ENCODE measurements around the gene RBP2.

Gene RBP2

DNA sequence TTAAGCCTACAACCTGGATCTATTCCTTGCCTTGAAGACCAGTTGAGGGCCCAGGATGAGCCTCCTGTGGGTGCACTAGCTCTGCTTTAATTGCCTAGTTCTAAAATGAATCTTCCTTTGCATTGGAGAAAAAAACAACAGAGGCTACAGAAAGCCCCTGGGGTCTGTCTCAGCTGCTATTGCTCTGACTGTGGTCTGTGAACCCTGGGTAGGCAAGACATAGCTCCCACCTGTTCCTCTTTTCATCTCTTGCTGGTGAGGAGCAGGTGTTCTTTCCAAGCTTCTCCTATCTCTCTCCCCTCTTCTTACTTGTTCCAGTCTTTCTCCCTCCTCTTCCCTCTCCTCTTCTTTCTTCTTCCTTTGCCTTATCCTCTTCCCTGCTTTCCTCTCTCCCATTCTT lies 28.8 kb downstream of the RBP2 start:
- DNase-seq = no peak
- no peak overlapping the region for H4K91ac ChIP-seq (ENCODE audit: low read depth, low read length)
- no peak overlapping the region for H3K14ac ChIP-seq (ENCODE audit: low read length)
- no peaks in the 10 kb centered on the region for H3K27me3 ChIP-seq (ENCODE audit: insufficient read depth, low read length)
- no peak overlapping the region for H2BK12ac ChIP-seq (ENCODE audit: low read length)
- no peak overlapping the region for H4K12ac ChIP-seq (ENCODE audit: low read depth, low read length)
- no peak overlapping the region for H3K4me2 ChIP-seq (ENCODE audit: low read length)
- H3K27ac ChIP-seq (ENCODE audit: low read depth, low read length) = no peak overlapping the region
- no peak overlapping the region for H2BK120ac ChIP-seq (ENCODE audit: insufficient read depth, low read length, poor library complexity)
- no peaks in the 10 kb centered on the region for H3K79me1 ChIP-seq (ENCODE audit: low read length)
- no peak overlapping the region for H3K23ac ChIP-seq (ENCODE audit: low read length)
- no peaks in the 10 kb centered on the region for H3K36me3 ChIP-seq (ENCODE audit: control insufficient read depth in 1 of 2, insufficient read depth in 2 of 2, low read length in 2 of 2)
- no peak overlapping the region for H2AK5ac ChIP-seq (ENCODE audit: low read length)
- no peak overlapping the region for H3K18ac ChIP-seq (ENCODE audit: low read length)
- no peaks in the 10 kb centered on the region for H3K9me3 ChIP-seq (ENCODE audit: insufficient read depth, low read depth, low read length)
- no peak overlapping the region for H2AFZ ChIP-seq (ENCODE audit: insufficient read depth, low read length, poor library complexity)
- H3K4me3 ChIP-seq (ENCODE audit: low read depth, low read length) = no peak overlapping the region
- no peak overlapping the region for H4K8ac ChIP-seq (ENCODE audit: low read depth, low read length)
- no peak overlapping the region for H3K9ac ChIP-seq (ENCODE audit: low read length)
- no peak overlapping the region for H2BK5ac ChIP-seq (ENCODE audit: low read depth, low read length, poor library complexity)
- no peaks in the 10 kb centered on the region for H3K79me2 ChIP-seq (ENCODE audit: control insufficient read depth, insufficient read depth, low read length, poor library complexity)
- H3K4ac ChIP-seq (ENCODE audit: low read depth, low read length) = no peak overlapping the region
- no peaks in the 10 kb centered on the region for H3K4me1 ChIP-seq (ENCODE audit: control insufficient read depth in 1 of 2, insufficient read depth in 2 of 2, low read length in 2 of 2)

DNA sequence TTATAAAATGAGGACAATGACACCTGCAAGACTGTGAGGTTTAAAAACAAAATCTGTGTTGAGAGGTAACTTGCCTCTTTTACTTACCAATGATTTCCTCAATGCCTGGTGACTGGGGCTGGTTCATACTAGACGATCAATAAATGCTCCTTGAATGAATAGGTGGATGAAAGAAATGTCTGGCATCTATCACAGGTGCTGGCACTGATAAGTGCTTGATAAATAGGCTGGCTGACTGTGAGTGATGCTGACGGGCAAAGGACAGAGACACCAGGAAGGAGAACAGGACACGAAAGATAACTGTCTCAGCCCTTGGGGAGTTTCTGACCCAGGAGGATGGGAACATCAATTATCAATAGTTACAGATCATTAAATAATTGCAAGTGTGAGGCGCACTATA lies 31.9 kb downstream of the RBP2 start:
- H3K27me3 ChIP-seq (ENCODE audit: insufficient read depth, low read length) = no peaks in the 10 kb centered on the region
- no peaks in the 10 kb centered on the region for H3K79me1 ChIP-seq (ENCODE audit: low read length)
- H3K4me2 ChIP-seq (ENCODE audit: low read length) = no peak overlapping the region
- no peak overlapping the region for H2BK5ac ChIP-seq (ENCODE audit: low read depth, low read length, poor library complexity)
- H3K4me3 ChIP-seq (ENCODE audit: low read depth, low read length) = no peak overlapping the region
- H3K18ac ChIP-seq (ENCODE audit: low read length) = no peak overlapping the region
- no peak overlapping the region for H2BK12ac ChIP-seq (ENCODE audit: low read length)
- no peaks in the 10 kb centered on the region for H3K4me1 ChIP-seq (ENCODE audit: control insufficient read depth in 1 of 2, insufficient read depth in 2 of 2, low read length in 2 of 2)
- no peak overlapping the region for H3K4ac ChIP-seq (ENCODE audit: low read depth, low read length)
- no peak overlapping the region for H4K12ac ChIP-seq (ENCODE audit: low read depth, low read length)
- H4K8ac ChIP-seq (ENCODE audit: low read depth, low read length) = no peak overlapping the region
- H3K79me2 ChIP-seq (ENCODE audit: control insufficient read depth, insufficient read depth, low read length, poor library complexity) = no peaks in the 10 kb centered on the region
- H4K91ac ChIP-seq (ENCODE audit: low read depth, low read length) = no peak overlapping the region
- no peak for DNase-seq
- no peak overlapping the region for H2AK5ac ChIP-seq (ENCODE audit: low read length)
- no peak overlapping the region for H2BK120ac ChIP-seq (ENCODE audit: insufficient read depth, low read length, poor library complexity)
- H3K14ac ChIP-seq (ENCODE audit: low read length) = no peak overlapping the region
- no peak overlapping the region for H3K27ac ChIP-seq (ENCODE audit: low read depth, low read length)
- no peaks in the 10 kb centered on the region for H3K36me3 ChIP-seq (ENCODE audit: control insufficient read depth in 1 of 2, insufficient read depth in 2 of 2, low read length in 2 of 2)
- H3K9me3 ChIP-seq (ENCODE audit: insufficient read depth, low read depth, low read length) = no peaks in the 10 kb centered on the region
- no peak overlapping the region for H3K9ac ChIP-seq (ENCODE audit: low read length)
- no peak overlapping the region for H3K23ac ChIP-seq (ENCODE audit: low read length)
- no peak overlapping the region for H2AFZ ChIP-seq (ENCODE audit: insufficient read depth, low read length, poor library complexity)
- no CpG with 5 or more reads among the region's 4 CpGs for WGBS (ENCODE audit: extremely low coverage, insufficient coverage, insufficient read length)

DNA sequence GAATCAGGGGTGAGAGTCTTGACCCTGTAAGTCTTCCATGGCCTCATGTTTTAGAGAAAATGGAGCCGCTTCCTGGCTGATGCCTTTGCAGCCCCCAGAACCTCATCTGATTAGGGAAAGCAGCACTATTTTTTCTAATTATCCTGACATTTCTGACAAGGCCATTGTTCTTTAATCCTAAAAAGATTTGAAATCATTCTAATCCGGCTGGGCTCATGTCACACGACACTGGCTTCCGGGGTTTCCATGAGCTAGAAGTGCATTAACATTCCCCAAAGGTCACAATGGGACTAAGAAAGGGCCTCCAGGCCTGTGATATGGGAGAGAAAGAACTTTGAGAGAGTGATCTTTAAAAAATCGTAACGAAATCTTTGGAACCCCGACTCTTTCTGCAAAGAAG lies 33.1 kb downstream of the RBP2 start:
- Histone ChIP-seq H3K4me2 (ENCODE audit: low read length) (no peak overlapping the region), H3K9me3 (ENCODE audit: insufficient read depth, low read depth, low read length) (no peaks in the 10 kb centered on the region), H3K79me2 (ENCODE audit: control insufficient read depth, insufficient read depth, low read length, poor library complexity) (no peaks in the 10 kb centered on the region), H2AFZ (ENCODE audit: insufficient read depth, low read length, poor library complexity) (no peak overlapping the region), H2BK5ac (ENCODE audit: low read depth, low read length, poor library complexity) (no peak overlapping the region), H3K4me3 (ENCODE audit: low read depth, low read length) (no peak overlapping the region), H3K14ac (ENCODE audit: low read length) (no peak overlapping the region), H3K18ac (ENCODE audit: low read length) (no peak overlapping the region), H2BK12ac (ENCODE audit: low read length) (no peak overlapping the region), H4K8ac (ENCODE audit: low read depth, low read length) (no peak overlapping the region), H3K27me3 (ENCODE audit: insufficient read depth, low read length) (no peaks in the 10 kb centered on the region), H3K79me1 (ENCODE audit: low read length) (no peaks in the 10 kb centered on the region), H3K27ac (ENCODE audit: low read depth, low read length) (no peak overlapping the region), H4K91ac (ENCODE audit: low read depth, low read length) (no peak overlapping the region), H3K9ac (ENCODE audit: low read length) (no peak overlapping the region), H3K36me3 (ENCODE audit: control insufficient read depth in 1 of 2, insufficient read depth in 2 of 2, low read length in 2 of 2) (no peaks in the 10 kb centered on the region), H2BK120ac (ENCODE audit: insufficient read depth, low read length, poor library complexity) (no peak overlapping the region), H2AK5ac (ENCODE audit: low read length) (no peak overlapping the region), H3K4ac (ENCODE audit: low read depth, low read length) (no peak overlapping the region), H4K12ac (ENCODE audit: low read depth, low read length) (no peak overlapping the region), H3K4me1 (ENCODE audit: control insufficient read depth in 1 of 2, insufficient read depth in 2 of 2, low read length in 2 of 2) (no peaks in the 10 kb centered on the region), H3K23ac (ENCODE audit: low read length) (no peak overlapping the region)
- WGBS (ENCODE audit: extremely low coverage, insufficient coverage, insufficient read length) = no CpG with 5 or more reads among the region's 7 CpGs
- DNase-seq = no peak

DNA sequence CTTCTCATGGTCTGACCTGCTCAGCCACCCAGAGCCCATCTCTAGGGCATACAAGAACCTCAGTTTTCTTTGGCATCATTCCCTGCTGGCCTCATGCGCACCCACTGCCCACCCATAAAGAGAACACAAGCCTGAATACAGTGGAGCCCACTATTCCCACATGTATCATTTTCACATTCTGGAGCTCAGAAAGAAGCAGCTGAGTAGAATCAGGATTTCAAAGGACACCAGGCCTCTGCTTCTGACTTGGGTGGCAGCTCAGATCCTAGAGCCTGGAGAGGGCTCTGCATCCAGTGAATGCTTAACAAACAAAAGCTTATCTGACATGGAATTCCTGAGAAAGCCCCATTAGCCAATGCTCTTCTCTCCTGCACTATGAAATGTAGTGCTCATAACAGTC lies 34.7 kb downstream of the RBP2 start:
- Histone ChIP-seq H2AK5ac (ENCODE audit: low read length) (no peak overlapping the region), H3K36me3 (ENCODE audit: control insufficient read depth in 1 of 2, insufficient read depth in 2 of 2, low read length in 2 of 2) (no peaks in the 10 kb centered on the region), H4K91ac (ENCODE audit: low read depth, low read length) (no peak overlapping the region), H4K12ac (ENCODE audit: low read depth, low read length) (no peak overlapping the region), H2BK120ac (ENCODE audit: insufficient read depth, low read length, poor library complexity) (no peak overlapping the region), H4K8ac (ENCODE audit: low read depth, low read length) (no peak overlapping the region), H3K4me3 (ENCODE audit: low read depth, low read length) (no peak overlapping the region), H3K9me3 (ENCODE audit: insufficient read depth, low read depth, low read length) (no peaks in the 10 kb centered on the region), H3K9ac (ENCODE audit: low read length) (no peak overlapping the region), H3K18ac (ENCODE audit: low read length) (no peak overlapping the region), H3K14ac (ENCODE audit: low read length) (no peak overlapping the region), H3K4me1 (ENCODE audit: control insufficient read depth in 1 of 2, insufficient read depth in 2 of 2, low read length in 2 of 2) (no peaks in the 10 kb centered on the region), H3K79me1 (ENCODE audit: low read length) (no peaks in the 10 kb centered on the region), H3K4ac (ENCODE audit: low read depth, low read length) (no peak overlapping the region), H3K23ac (ENCODE audit: low read length) (no peak overlapping the region), H3K79me2 (ENCODE audit: control insufficient read depth, insufficient read depth, low read length, poor library complexity) (no peaks in the 10 kb centered on the region), H3K27ac (ENCODE audit: low read depth, low read length) (no peak overlapping the region), H3K4me2 (ENCODE audit: low read length) (no peak overlapping the region), H3K27me3 (ENCODE audit: insufficient read depth, low read length) (no peaks in the 10 kb centered on the region), H2AFZ (ENCODE audit: insufficient read depth, low read length, poor library complexity) (no peak overlapping the region), H2BK5ac (ENCODE audit: low read depth, low read length, poor library complexity) (no peak overlapping the region), H2BK12ac (ENCODE audit: low read length) (no peak overlapping the region)
- DNase-seq = no peak
- no CpG with 5 or more reads among the region's 1 CpG for WGBS (ENCODE audit: extremely low coverage, insufficient coverage, insufficient read length)

Measured in trophoblast cell (in vitro differentiated cells and primary cell).